ENCODE data around the gene CELSR1.

The CELSR1 gene

GRCh38 chr22:46537225-46537945 is at the start of gene CELSR1:
TSS of gene CELSR1 (minus strand) at chr22:46537620. CDS start at chr22:46537170, 450 bp downstream.
- CTCF ChIA-PET: interaction anchor here (1.7 kb wide), 1 partner anchor 170 kb away, joined by 6 read pairs; no protein-coding TSS in a partner anchor
- Mint-ChIP-seq H3K9me3 (no peaks in the 10 kb centered on the region), H3K4me3 (no peak within 1 kb of the TSS), H3K36me3 (no peaks in the 10 kb centered on the region), H3K27ac (no peak within 1 kb of the TSS), H3K4me1 (peaks cover 9% of the 10 kb centered on the region), H3K27me3 (peaks cover 87% of the 10 kb centered on the region)
- DNase-seq: no peak

GRCh38 chr22:46587061-46587460 is 49.6 kb upstream of the CELSR1 start:
- H3K4me1 Mint-ChIP-seq: peaks cover 69% of the 10 kb centered on the region
- peak; percentile 31 for DNase-seq

GRCh38 chr22:46586531-46587011 is 49.2 kb upstream of the CELSR1 start:
- Mint-ChIP-seq H3K9me3 (no peaks in the 10 kb centered on the region), H3K4me3 (peak overlapping the region; percentile 72), H3K4me1 (peaks cover 70% of the 10 kb centered on the region), H3K27ac (peak overlapping the region; percentile 92), H3K36me3 (peaks cover 2% of the 10 kb centered on the region), H3K27me3 (no peaks in the 10 kb centered on the region)
- DNase-seq: no peak
- CTCF ChIA-PET: no interaction called here

More at GRCh38 chr22:46587061-46587460, 49.6 kb upstream of the CELSR1 start:
- CTCF ChIA-PET: no interaction called here
- Mint-ChIP-seq H3K4me3 (peak overlapping the region; percentile 72), H3K9me3 (no peaks in the 10 kb centered on the region), H3K27me3 (no peaks in the 10 kb centered on the region), H3K27ac (peak overlapping the region; percentile 92), H3K36me3 (peaks cover 2% of the 10 kb centered on the region)

GRCh38 chr22:46586123-46586519 is 48.7 kb upstream of the CELSR1 start:
- peaks cover 2% of the 10 kb centered on the region for H3K36me3 Mint-ChIP-seq
- CTCF ChIA-PET: no interaction called here
- no peak overlapping the region for H3K27ac Mint-ChIP-seq
- no peak for DNase-seq
- H3K27me3 Mint-ChIP-seq: no peaks in the 10 kb centered on the region
- no peak overlapping the region for H3K4me3 Mint-ChIP-seq
- H3K4me1 Mint-ChIP-seq: peaks cover 70% of the 10 kb centered on the region
- no peaks in the 10 kb centered on the region for H3K9me3 Mint-ChIP-seq

- CTCF ChIA-PET: no interaction called here
- H3K4me1 Mint-ChIP-seq: peaks cover 69% of the 10 kb centered on the region
- DNase-seq: no peak
- no peaks in the 10 kb centered on the region for H3K9me3 Mint-ChIP-seq
- no peaks in the 10 kb centered on the region for H3K27me3 Mint-ChIP-seq
- peak overlapping the region; percentile 64 for H3K27ac Mint-ChIP-seq
- no peak overlapping the region for H3K4me3 Mint-ChIP-seq
- H3K36me3 Mint-ChIP-seq: peaks cover 2% of the 10 kb centered on the region
These were observed 48.1 kb upstream of the CELSR1 start for GRCh38 chr22:46585340-46586122.

- CTCF ChIA-PET: no interaction called here
- no peak overlapping the region for H3K4me3 Mint-ChIP-seq
- H3K4me1 Mint-ChIP-seq: peaks cover 70% of the 10 kb centered on the region
- H3K27me3 Mint-ChIP-seq: peaks cover 4% of the 10 kb centered on the region
- DNase-seq: no peak
- peaks cover 2% of the 10 kb centered on the region for H3K36me3 Mint-ChIP-seq
- no peak overlapping the region for H3K27ac Mint-ChIP-seq
- no peaks in the 10 kb centered on the region for H3K9me3 Mint-ChIP-seq
These were observed 46.9 kb upstream of the CELSR1 start for GRCh38 chr22:46584081-46584921.

GRCh38 chr22:46583571-46583970 is 46.2 kb upstream of the CELSR1 start:
- Mint-ChIP-seq H3K9me3 (no peaks in the 10 kb centered on the region), H3K4me1 (peaks cover 70% of the 10 kb centered on the region), H3K4me3 (no peak overlapping the region), H3K27me3 (peaks cover 4% of the 10 kb centered on the region), H3K27ac (no peak overlapping the region), H3K36me3 (peaks cover 4% of the 10 kb centered on the region)
- no peak for DNase-seq
- CTCF ChIA-PET: no interaction called here

GRCh38 chr22:46582281-46582933 is 45.0 kb upstream of the CELSR1 start:
- peaks cover 11% of the 10 kb centered on the region for H3K27me3 Mint-ChIP-seq
- H3K27ac Mint-ChIP-seq: no peak overlapping the region
- H3K4me1 Mint-ChIP-seq: peaks cover 69% of the 10 kb centered on the region
- DNase-seq: no peak
- CTCF ChIA-PET: no interaction called here
- H3K9me3 Mint-ChIP-seq: no peaks in the 10 kb centered on the region
- H3K36me3 Mint-ChIP-seq: peaks cover 4% of the 10 kb centered on the region
- H3K4me3 Mint-ChIP-seq: no peak overlapping the region

GRCh38 chr22:46581538-46582244 is 44.3 kb upstream of the CELSR1 start:
- no peak for DNase-seq
- H3K36me3 Mint-ChIP-seq: peaks cover 2% of the 10 kb centered on the region
- CTCF ChIA-PET: no interaction called here
- no peaks in the 10 kb centered on the region for H3K9me3 Mint-ChIP-seq
- no peak overlapping the region for H3K4me3 Mint-ChIP-seq
- H3K27ac Mint-ChIP-seq: no peak overlapping the region
- peaks cover 61% of the 10 kb centered on the region for H3K4me1 Mint-ChIP-seq
- peaks cover 11% of the 10 kb centered on the region for H3K27me3 Mint-ChIP-seq

- H3K4me3 Mint-ChIP-seq: no peak overlapping the region
- no peak for DNase-seq
- peaks cover 61% of the 10 kb centered on the region for H3K4me1 Mint-ChIP-seq
- H3K9me3 Mint-ChIP-seq: no peaks in the 10 kb centered on the region
- CTCF ChIA-PET: no interaction called here
- peaks cover 14% of the 10 kb centered on the region for H3K27me3 Mint-ChIP-seq
- H3K27ac Mint-ChIP-seq: no peak overlapping the region
- H3K36me3 Mint-ChIP-seq: peaks cover 2% of the 10 kb centered on the region
These were observed 43.6 kb upstream of the CELSR1 start for GRCh38 chr22:46580940-46581537.

- peaks cover 2% of the 10 kb centered on the region for H3K36me3 Mint-ChIP-seq
- no peak for DNase-seq
- H3K9me3 Mint-ChIP-seq: no peaks in the 10 kb centered on the region
- peak overlapping the region; percentile 28 for H3K4me3 Mint-ChIP-seq
- H3K4me1 Mint-ChIP-seq: peaks cover 68% of the 10 kb centered on the region
- CTCF ChIA-PET: no interaction called here
- peaks cover 25% of the 10 kb centered on the region for H3K27me3 Mint-ChIP-seq
- H3K27ac Mint-ChIP-seq: no peak overlapping the region
These were observed 42.5 kb upstream of the CELSR1 start for GRCh38 chr22:46579751-46580449.

- no peak for DNase-seq
- H3K27me3 Mint-ChIP-seq: peaks cover 35% of the 10 kb centered on the region
These were observed 41.6 kb upstream of the CELSR1 start for GRCh38 chr22:46578824-46579561.

More at GRCh38 chr22:46578824-46579561, 41.6 kb upstream of the CELSR1 start:
- Mint-ChIP-seq H3K4me1 (peaks cover 68% of the 10 kb centered on the region), H3K4me3 (peak overlapping the region; percentile 92), H3K36me3 (peaks cover 2% of the 10 kb centered on the region), H3K27ac (peak overlapping the region; percentile 55), H3K9me3 (no peaks in the 10 kb centered on the region)
- CTCF ChIA-PET: no interaction called here

All from activated naive CD4-positive, alpha-beta T cell treated with anti-CD3 and anti-CD28 coated beads, Interleukin-2, amount 10 ng/mL, durations not matched to agents 7 days and 5 days (primary cell).